ENCODE data around the gene OASL.

DNA sequence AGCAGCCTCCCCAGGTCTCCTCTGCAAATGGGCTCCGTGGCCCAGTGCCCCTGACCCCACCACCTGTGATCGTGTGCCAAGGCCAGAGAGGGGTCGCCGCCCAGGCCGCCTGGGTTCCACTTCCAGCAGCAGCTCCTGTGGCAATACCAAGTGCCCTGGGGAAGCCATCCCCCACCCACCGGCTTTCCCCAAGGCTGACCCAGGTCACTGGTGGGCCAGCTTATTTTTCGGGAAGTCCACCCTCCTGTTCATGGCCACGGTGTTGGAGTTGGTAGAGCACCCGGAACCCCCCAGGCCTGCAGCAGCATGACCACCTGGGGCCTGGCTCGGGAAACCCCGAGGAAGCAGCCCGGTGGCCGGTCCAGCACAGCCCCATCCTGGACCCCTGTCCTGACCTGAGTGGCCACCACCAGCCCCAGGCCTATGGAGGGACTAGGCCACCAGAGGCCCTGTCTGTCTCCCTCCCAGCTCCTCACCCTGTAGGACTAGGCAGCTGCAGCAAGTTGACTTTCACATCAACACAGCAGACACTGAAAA lies 40.8 kb upstream of the OASL start:
- TF ChIP-seq, protein P1, sequence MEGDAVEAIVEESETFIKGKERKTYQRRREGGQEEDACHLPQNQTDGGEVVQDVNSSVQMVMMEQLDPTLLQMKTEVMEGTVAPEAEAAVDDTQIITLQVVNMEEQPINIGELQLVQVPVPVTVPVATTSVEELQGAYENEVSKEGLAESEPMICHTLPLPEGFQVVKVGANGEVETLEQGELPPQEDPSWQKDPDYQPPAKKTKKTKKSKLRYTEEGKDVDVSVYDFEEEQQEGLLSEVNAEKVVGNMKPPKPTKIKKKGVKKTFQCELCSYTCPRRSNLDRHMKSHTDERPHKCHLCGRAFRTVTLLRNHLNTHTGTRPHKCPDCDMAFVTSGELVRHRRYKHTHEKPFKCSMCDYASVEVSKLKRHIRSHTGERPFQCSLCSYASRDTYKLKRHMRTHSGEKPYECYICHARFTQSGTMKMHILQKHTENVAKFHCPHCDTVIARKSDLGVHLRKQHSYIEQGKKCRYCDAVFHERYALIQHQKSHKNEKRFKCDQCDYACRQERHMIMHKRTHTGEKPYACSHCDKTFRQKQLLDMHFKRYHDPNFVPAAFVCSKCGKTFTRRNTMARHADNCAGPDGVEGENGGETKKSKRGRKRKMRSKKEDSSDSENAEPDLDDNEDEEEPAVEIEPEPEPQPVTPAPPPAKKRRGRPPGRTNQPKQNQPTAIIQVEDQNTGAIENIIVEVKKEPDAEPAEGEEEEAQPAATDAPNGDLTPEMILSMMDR (IDR thresholded peaks at IDR 0.05): no peak
- no peak for TF ChIP-seq EP300 (IDR thresholded peaks at IDR 0.05)
